ENCODE data around the gene SSTR5. TPM values are rescaled to one million over a fixed set of nuclear protein-coding genes. Genes with fewer than 3 reads are reported as not detected.
A peak's percentile ranks its signal among the peaks of the same experiment; 100 is the strongest.

SSTR5 gene
- polyA plus RNA-seq, 2 of the 4 experiments (the other 2 are of a cell fraction) = 0.06 to 0.08 TPM

DNA sequence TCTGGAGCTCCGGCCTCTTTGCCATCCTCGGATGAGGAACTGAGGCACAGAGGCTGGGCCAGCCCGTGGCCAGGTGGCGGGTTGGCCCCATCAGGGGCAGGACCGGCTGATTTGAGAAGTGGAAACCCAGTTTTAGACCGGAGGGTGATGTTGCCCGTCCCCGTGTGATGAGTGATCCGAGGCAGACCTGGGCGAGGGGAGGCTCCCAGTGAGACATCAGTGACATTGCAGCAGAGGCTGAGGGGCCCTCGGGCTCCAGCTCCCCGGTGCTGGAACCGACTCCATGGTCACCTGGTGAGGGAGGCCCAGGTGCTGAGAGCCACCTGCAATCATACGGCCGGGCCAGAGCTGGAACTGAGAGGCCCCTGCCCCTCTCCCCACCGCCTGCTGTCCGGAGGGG is 53.5 kb downstream of the SSTR5 start:
- DNase-seq (ENCODE audit: low read depth in 1 of 2, low spot score in 1 of 2) = no peak
- no peak for FAIRE-seq
- Histone ChIP-seq H3K27ac (no peak overlapping the region), H3K4me3 (no peak overlapping the region), H3K4me2 (no peak overlapping the region), H3K9me3 (no peaks in the 10 kb centered on the region), H3K4me1 (no peaks in the 10 kb centered on the region)
- ChIA-PET POLR2A (no interaction called here), CTCF (interaction anchor here (1.8 to 4.0 kb wide), 2 partner anchors 26 to 69 kb away, joined by 4 to 15 read pairs; no protein-coding TSS in a partner anchor)
- 51% methylated on average over 9 of the region's 17 CpGs for WGBS (ENCODE audit: missing lambda C conversion rate)
- no peak for TF ChIP-seq HOXB13 (CRISPR knock-in tag; IDR thresholded peaks at IDR 0.05; ENCODE audit: low read depth)
- TF ChIP-seq TFCP2L1 (CRISPR knock-in tag; IDR thresholded peaks at IDR 0.05) = no peak
- TF ChIP-seq EHF (CRISPR knock-in tag; IDR thresholded peaks at IDR 0.05) = no peak
- no peak for TF ChIP-seq HEYL (CRISPR knock-in tag; IDR thresholded peaks at IDR 0.05)
- TF ChIP-seq, protein P1, sequence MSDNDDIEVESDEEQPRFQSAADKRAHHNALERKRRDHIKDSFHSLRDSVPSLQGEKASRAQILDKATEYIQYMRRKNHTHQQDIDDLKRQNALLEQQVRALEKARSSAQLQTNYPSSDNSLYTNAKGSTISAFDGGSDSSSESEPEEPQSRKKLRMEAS (IDR thresholded peaks at IDR 0.05) = no peak
- TF ChIP-seq ZSCAN20 (CRISPR knock-in tag; IDR thresholded peaks at IDR 0.05) = no peak
- TF ChIP-seq, protein P2, sequence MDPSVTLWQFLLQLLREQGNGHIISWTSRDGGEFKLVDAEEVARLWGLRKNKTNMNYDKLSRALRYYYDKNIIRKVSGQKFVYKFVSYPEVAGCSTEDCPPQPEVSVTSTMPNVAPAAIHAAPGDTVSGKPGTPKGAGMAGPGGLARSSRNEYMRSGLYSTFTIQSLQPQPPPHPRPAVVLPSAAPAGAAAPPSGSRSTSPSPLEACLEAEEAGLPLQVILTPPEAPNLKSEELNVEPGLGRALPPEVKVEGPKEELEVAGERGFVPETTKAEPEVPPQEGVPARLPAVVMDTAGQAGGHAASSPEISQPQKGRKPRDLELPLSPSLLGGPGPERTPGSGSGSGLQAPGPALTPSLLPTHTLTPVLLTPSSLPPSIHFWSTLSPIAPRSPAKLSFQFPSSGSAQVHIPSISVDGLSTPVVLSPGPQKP (IDR thresholded peaks at IDR 0.05; ENCODE audit: low read depth, low read length) = no peak
- TF ChIP-seq MAZ (IDR thresholded peaks at IDR 0.05; ENCODE audit: borderline replicate concordance, low read depth, low read length) = no peak
- TF ChIP-seq, protein P3, sequence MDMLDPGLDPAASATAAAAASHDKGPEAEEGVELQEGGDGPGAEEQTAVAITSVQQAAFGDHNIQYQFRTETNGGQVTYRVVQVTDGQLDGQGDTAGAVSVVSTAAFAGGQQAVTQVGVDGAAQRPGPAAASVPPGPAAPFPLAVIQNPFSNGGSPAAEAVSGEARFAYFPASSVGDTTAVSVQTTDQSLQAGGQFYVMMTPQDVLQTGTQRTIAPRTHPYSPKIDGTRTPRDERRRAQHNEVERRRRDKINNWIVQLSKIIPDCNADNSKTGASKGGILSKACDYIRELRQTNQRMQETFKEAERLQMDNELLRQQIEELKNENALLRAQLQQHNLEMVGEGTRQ (IDR thresholded peaks at IDR 0.05) = no peak
- no peak for TF ChIP-seq EHMT2 (IDR thresholded peaks at IDR 0.05; ENCODE audit: low read depth)
- no peak for TF ChIP-seq ZNF302 (CRISPR knock-in tag; IDR thresholded peaks at IDR 0.05)
- TF ChIP-seq GATA3 (IDR thresholded peaks at IDR 0.05; ENCODE audit: borderline replicate concordance) = no peak
- no peak for TF ChIP-seq NPAS2 (CRISPR knock-in tag; IDR thresholded peaks at IDR 0.05; ENCODE audit: borderline replicate concordance)
- no peak for TF ChIP-seq RAD21 (conservative IDR thresholded peaks at IDR 0.05 in 1 of 2, IDR thresholded peaks at IDR 0.05 in 1 of 2)
- no peak for TF ChIP-seq POLR2A (IDR thresholded peaks at IDR 0.05; ENCODE audit: low read length)
- TF ChIP-seq, protein P4, sequence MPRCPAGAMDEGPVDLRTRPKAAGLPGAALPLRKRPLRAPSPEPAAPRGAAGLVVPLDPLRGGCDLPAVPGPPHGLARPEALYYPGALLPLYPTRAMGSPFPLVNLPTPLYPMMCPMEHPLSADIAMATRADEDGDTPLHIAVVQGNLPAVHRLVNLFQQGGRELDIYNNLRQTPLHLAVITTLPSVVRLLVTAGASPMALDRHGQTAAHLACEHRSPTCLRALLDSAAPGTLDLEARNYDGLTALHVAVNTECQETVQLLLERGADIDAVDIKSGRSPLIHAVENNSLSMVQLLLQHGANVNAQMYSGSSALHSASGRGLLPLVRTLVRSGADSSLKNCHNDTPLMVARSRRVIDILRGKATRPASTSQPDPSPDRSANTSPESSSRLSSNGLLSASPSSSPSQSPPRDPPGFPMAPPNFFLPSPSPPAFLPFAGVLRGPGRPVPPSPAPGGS (IDR thresholded peaks at IDR 0.05) = no peak
- TF ChIP-seq, protein P5, sequence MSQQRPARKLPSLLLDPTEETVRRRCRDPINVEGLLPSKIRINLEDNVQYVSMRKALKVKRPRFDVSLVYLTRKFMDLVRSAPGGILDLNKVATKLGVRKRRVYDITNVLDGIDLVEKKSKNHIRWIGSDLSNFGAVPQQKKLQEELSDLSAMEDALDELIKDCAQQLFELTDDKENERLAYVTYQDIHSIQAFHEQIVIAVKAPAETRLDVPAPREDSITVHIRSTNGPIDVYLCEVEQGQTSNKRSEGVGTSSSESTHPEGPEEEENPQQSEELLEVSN (IDR thresholded peaks at IDR 0.05; ENCODE audit: borderline replicate concordance, low read depth) = no peak
- TF ChIP-seq RNF2 (IDR thresholded peaks at IDR 0.05; ENCODE audit: borderline replicate concordance, low read depth) = no peak
- peak in 1 of 2 experiments; percentile 13; a peak in 2 of 6 replicates for ATAC-seq

DNA sequence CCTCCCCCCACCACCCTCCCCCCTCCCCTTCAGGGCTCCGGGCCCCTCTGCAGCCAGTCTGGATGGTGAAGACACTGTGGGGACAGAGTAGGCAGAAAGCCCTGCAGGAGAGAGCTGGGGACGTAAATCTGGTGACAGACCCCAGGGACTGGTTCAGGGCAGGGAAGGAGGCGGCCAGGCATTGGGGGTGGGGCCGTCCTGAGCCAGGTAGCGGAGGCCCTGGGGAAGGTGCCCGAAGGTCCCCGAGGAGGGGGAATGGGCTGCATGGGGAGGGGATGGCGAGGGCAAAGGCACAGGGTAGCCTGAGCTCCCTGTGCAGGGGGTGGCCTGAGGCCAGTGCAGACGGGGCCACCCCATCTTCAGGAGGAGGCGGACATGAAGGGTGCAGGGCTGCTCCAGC is 54.0 kb downstream of the SSTR5 start:
- WGBS (ENCODE audit: missing lambda C conversion rate) = 70% methylated on average over 5 of the region's 10 CpGs

DNA sequence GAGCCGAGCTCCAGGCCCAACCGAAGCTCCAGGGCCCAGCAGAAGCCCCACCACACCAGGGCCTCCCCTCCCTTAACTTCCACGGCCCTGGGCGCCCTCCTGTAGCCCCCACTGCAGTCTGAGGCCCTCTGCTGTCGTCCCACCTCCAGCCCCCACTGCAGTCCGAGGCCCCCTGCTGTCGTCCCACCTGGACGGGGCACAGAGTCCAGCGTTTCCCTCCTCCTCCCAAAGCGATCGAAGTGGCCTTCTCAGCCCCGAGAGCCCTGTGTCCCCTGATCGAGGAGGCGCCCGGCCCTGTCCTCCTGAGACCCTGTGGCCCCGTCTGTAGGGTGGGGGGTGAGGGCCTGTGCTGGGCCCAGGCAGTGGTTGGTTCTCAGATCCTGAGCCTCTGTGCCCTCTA is 54.6 kb downstream of the SSTR5 start:
- ATAC-seq = no peak; a peak in 1 of 6 replicates
- CTCF ChIA-PET = interaction anchor here (1.1 to 4.0 kb wide), 3 partner anchors 25 to 70 kb away, joined by 4 to 15 read pairs (median 4); no protein-coding TSS in a partner anchor

More for the DNA sequence above, 54.0 kb downstream of the SSTR5 start:
- ChIA-PET CTCF (interaction anchor here (1.1 to 4.0 kb wide), 3 partner anchors 25 to 70 kb away, joined by 4 to 15 read pairs (median 4); no protein-coding TSS in a partner anchor), POLR2A (no interaction called here)
- Histone ChIP-seq H3K27ac (no peak overlapping the region), H3K4me2 (no peak overlapping the region), H3K4me1 (no peaks in the 10 kb centered on the region), H3K9me3 (no peaks in the 10 kb centered on the region), H3K4me3 (no peak overlapping the region)
- DNase-seq (ENCODE audit: low read depth in 1 of 2, low spot score in 1 of 2) (no peak), FAIRE-seq (no peak), ATAC-seq (peak in 1 of 2 experiments; percentile 10; a peak in 2 of 6 replicates)
- TF ChIP-seq HOXA7 (CRISPR knock-in tag; IDR thresholded peaks at IDR 0.05) = no peak
- no peak for TF ChIP-seq TP53 (CRISPR knock-in tag; IDR thresholded peaks at IDR 0.05)

More for the DNA sequence above, 54.6 kb downstream of the SSTR5 start:
- POLR2A ChIA-PET = no interaction called here
- Histone ChIP-seq H3K4me1 (no peaks in the 10 kb centered on the region), H3K4me3 (no peak overlapping the region), H3K4me2 (no peak overlapping the region), H3K27ac (no peak overlapping the region), H3K9me3 (no peaks in the 10 kb centered on the region)
- 61% methylated on average over 14 of the region's 16 CpGs for WGBS (ENCODE audit: missing lambda C conversion rate)
- no peak for DNase-seq (ENCODE audit: low read depth in 1 of 2, low spot score in 1 of 2)
- TF ChIP-seq CHD2 (IDR thresholded peaks at IDR 0.05; ENCODE audit: low read length, partially characterized antibody) = no peak
- no peak for TF ChIP-seq RARB (CRISPR knock-in tag; IDR thresholded peaks at IDR 0.05)
- TF ChIP-seq JUNB (IDR thresholded peaks at IDR 0.05) = no peak
- TF ChIP-seq KDM1A (IDR thresholded peaks at IDR 0.05; ENCODE audit: low read depth) = no peak
- FAIRE-seq = no peak
